GM12878 (cell line): Measurements from ENCODE around the gene PSMD8.

ENCODE experiments used
- BHLHE40 ChIP-seq, 2 experiments: fragments of 450-650 bp in 1 of 2; IDR thresholded peaks; 2 replicates each; pipeline ENCODE4 v1.6.1; 2011 to 2017; ENCODE audit warnings: low read depth in 2 of 2, borderline replicate concordance in 1 of 2, improper control_type of control experiment in 1 of 2, low read length in 1 of 2, mild to moderate bottlenecking in 1 of 2
- CHD2 ChIP-seq: IDR thresholded peaks from 2 replicates; pipeline ENCODE4 v1.6.1; 2011; ENCODE audit warnings: low read depth, low read length, improper control_type of control experiment, borderline replicate concordance
- CREM ChIP-seq: IDR thresholded peaks from 2 replicates; pipeline ENCODE4 v1.6.1; 2014; ENCODE audit warnings: antibody characterized with exemption, low read depth
- KAT2A ChIP-seq: conservative IDR thresholded peaks from 2 replicates; pipeline ENCODE4 v1.6.1; 2011; ENCODE audit warnings: low read depth, low read length; ENCODE audit not compliant: control insufficient read depth
- NFYA ChIP-seq: IDR thresholded peaks from 2 replicates; pipeline ENCODE4 v1.6.1; 2011; ENCODE audit warnings: low read depth, mild to moderate bottlenecking, low read length, improper control_type of control experiment, borderline replicate concordance
- RAD21 ChIP-seq: IDR thresholded peaks from 2 replicates; pipeline ENCODE4 v1.6.1; 2011; ENCODE audit warnings: mild to moderate bottlenecking, low read depth, low read length, moderate library complexity; ENCODE audit not compliant: insufficient read depth
- SMAD1 ChIP-seq: fragments of 450-650 bp; IDR thresholded peaks from 2 replicates; pipeline ENCODE4 v1.6.1; 2018; ENCODE audit warnings: mild to moderate bottlenecking, low read depth; ENCODE audit not compliant: partially characterized antibody
- SPI1 ChIP-seq: IDR thresholded peaks from 2 replicates; pipeline ENCODE4 v1.6.1; 2011; ENCODE audit warnings: low read depth, mild to moderate bottlenecking, low read length, moderate library complexity, borderline replicate concordance; ENCODE audit not compliant: insufficient read depth
- SUPT20H ChIP-seq: IDR thresholded peaks from 2 replicates; pipeline ENCODE4 v1.6.1; 2011; ENCODE audit warnings: low read depth, mild to moderate bottlenecking, low read length, moderate library complexity, borderline replicate concordance; ENCODE audit not compliant: control insufficient read depth
- TF ChIP-seq, protein P1 (sequence below), 3 experiments: IDR thresholded peaks in 2 of 3; conservative IDR thresholded peaks in 1 of 3; 2 replicates each; pipeline ENCODE4 v1.5.1; 2011; ENCODE audit warnings: low read depth in 3 of 3, low read length in 3 of 3, mild to moderate bottlenecking in 3 of 3, control low read depth in 2 of 3, moderate library complexity in 2 of 3, inconsistent platforms in 1 of 3, mixed read lengths in 1 of 3; ENCODE audit not compliant: control insufficient read depth in 2 of 3, insufficient read depth in 1 of 3; ENCODE audit errors: extremely low read depth in 1 of 3

DNA sequence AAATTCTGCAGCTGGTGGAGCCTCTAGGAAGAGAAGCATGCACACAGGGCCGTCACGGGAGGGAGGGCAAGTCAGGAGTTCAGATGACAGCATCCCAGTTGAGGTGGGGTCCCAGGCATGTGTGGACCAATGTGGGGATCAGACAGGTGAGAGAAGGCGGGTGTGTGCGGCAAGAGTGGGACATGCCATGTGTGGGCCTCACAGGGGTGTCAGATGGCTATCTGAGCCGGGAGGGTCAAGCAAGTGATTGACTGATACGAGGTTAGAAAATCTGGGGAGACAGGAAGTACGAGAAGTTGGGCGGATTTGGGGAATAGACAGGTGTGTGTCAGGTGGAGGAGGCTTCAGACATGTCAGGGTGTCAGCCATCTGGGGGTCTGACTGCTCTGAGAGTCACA lies 42.8 kb downstream of the PSMD8 start:
- TF ChIP-seq, protein P1, sequence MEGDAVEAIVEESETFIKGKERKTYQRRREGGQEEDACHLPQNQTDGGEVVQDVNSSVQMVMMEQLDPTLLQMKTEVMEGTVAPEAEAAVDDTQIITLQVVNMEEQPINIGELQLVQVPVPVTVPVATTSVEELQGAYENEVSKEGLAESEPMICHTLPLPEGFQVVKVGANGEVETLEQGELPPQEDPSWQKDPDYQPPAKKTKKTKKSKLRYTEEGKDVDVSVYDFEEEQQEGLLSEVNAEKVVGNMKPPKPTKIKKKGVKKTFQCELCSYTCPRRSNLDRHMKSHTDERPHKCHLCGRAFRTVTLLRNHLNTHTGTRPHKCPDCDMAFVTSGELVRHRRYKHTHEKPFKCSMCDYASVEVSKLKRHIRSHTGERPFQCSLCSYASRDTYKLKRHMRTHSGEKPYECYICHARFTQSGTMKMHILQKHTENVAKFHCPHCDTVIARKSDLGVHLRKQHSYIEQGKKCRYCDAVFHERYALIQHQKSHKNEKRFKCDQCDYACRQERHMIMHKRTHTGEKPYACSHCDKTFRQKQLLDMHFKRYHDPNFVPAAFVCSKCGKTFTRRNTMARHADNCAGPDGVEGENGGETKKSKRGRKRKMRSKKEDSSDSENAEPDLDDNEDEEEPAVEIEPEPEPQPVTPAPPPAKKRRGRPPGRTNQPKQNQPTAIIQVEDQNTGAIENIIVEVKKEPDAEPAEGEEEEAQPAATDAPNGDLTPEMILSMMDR (IDR thresholded peaks at IDR 0.05 in 2 of 3, conservative IDR thresholded peaks at IDR 0.05 in 1 of 3; ENCODE audit: control insufficient read depth in 2 of 3, extremely low read depth in 1 of 3, insufficient read depth in 1 of 3, low read depth in 3 of 3, low read length in 3 of 3): no peak
- TF ChIP-seq SUPT20H (no peak), CREM (no peak), SMAD1 (no peak), RAD21 (no peak), SPI1 (no peak), BHLHE40 (IDR thresholded peaks at IDR 0.05; ENCODE audit: borderline replicate concordance in 1 of 2, low read depth in 2 of 2, low read length in 1 of 2) (no peak), CHD2 (no peak), KAT2A (no peak), NFYA (no peak)
